G401.6 (cell line): Measurements from ENCODE around the gene LGALS9B.
"Not testable (repeated sequence)": the region's sequence is repeated elsewhere in the genome, so short reads cannot be mapped to it uniquely, and the experiment has no call there.

Source experiments
- FAIRE-seq: peaks from 2 replicates; lab custom pipeline; 2012; peaks lifted over from hg19 to GRCh38; lab: Jason Lieb, UNC

Gene LGALS9B

DNA sequence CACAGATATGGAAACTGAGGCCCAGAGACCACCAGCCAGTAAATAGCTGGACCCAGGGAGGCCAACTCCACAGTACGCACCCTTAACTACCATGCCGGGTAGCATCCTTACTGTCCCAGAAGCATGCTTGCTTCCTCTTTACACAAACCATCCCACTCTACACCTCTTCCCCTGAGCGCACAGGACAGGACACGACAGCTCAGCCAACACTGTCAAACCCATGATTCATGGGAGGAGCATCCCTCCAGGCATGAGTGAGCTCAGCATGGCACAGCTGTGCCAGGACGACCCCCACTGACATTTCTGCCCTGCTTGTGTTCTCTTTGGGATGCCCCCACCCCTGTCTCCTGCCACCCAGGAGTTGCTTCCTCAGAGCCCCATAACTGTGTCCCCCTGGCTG, 340 bp downstream of the LGALS9B start:
- FAIRE-seq: not testable (repeated sequence)

DNA sequence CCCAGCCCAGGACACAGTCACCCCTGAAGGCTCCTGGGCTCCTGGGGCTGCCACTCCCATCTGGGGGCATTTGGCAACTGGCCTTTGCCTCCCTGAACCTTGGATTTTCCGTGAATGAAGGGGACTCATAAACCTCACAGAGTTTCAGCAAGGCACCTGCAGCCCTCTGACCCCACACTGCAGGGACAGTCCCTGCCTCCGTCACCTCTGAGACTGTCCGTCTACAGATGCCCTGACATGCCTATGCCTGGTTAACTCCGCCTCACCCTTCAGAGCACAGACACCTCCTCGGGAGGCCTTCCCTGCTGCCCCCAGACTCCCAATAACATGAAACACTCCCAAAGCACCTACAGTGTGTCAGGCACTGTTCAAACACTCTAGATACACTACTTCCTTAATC, 786 bp downstream of the LGALS9B start:
- FAIRE-seq: not testable (repeated sequence)

DNA sequence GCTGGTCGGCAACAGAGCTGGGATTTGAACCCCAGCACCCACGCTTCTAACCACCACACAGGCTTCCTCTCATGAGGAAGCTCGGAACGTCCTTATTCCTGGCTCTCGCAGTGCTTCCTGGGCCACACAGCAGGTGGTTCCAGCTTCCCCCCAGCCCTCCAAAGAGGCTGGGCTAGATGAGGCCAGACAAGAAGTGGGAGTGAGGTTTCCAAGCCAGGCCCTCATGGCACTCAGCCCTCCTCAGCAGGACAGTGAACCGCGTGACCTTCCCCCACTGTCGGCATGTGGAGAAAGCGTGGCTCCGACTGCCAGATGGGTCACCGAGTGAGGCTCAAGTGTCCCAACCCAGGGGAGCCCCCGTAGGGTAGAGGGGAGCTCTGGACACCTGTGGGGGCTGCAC, 1.8 kb downstream of the LGALS9B start:
- FAIRE-seq: not testable (repeated sequence)

DNA sequence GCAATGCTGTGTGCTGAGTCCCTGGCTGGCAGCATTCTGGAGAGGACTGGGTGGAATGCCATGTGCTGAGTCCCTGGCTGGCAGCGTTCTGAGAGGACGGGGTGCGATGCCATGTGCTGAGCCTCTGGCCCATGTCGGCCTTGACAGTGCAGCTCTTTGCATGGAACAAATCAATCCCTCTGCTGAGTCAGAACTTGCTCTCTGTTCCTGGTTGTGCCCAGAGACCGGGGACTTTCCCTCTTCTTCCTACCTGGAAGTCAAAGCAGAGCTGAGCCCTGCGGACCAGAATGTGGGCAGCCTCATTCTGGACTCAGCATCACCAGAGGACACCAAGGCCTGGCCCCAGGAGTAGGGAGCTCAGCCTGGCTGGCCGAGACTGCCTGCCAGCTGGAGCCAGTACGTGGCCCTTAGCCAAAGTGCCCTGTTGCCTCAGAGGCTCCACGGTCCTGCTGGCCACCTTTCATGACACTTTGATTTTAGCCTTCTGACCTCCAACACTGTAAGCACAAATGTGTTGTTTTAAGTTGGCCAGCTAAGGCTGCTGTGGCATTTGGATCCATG, 2.4 kb downstream of the LGALS9B start:
- FAIRE-seq: not testable (repeated sequence)

DNA sequence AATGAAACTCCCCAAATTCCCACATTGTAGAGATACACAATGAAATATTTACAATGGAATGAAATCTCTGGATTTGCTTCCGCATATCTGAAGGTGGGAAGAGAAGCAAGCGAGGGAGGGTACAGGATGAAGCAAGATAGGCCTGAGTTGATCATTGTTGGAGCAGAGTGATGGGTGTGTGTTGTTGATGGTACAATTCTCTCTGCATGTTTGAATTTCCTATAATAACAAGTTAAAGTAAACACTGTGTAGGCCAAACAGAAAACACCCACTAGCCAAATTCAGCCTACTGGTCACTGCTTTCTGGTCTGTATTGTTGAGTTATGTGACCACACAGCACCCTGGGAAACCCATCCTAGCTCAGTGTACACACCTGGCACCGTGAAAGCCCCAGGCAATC, 5.2 kb downstream of the LGALS9B start:
- FAIRE-seq: not testable (repeated sequence)

DNA sequence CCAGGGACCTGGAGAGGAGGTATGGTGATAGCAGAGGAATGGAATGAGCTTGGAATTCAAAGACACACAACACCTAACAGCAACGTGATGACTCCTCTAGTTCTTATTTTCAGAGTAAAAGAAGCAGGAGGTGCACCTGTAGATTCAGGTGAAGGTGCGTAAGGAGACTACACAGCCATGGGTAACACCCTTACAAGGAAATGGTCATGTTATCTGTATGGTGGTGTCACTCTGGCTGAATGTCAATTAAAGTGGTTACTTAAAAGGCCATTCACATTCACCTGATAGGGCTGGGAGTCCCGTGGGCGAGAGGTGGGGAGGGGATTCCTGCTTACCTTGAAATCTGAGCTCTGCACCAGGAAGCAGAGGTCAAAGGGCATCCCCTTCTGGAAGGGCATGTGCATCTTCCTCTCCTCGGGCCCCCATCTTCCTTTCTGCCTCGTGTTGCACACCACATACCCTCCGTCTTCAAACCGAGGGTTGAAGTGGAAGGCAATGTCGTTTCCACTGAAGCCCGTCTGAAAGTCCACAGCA, 9.4 kb downstream of the LGALS9B start:
- not testable (repeated sequence) for FAIRE-seq

DNA sequence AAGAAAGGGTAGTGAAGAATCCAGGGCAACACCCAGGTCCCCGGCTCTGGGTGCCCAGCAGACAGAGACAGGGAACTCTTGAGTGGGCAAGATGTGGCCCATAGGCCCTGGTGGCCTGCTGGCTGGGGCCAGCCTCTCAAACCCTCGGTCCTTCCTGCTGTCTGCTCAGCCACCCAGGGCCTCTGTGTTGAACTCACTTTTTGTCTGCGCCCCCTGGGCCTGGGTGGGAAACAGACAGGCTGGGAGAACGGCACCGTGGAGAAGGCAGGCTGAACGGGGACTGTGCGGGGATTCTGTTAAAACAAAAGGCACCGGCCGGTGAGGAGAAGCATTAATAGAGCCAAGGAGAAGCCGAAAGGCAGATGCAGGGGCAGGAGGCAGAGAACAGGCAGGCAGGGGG, 12.2 kb downstream of the LGALS9B start:
- not testable (repeated sequence) for FAIRE-seq

DNA sequence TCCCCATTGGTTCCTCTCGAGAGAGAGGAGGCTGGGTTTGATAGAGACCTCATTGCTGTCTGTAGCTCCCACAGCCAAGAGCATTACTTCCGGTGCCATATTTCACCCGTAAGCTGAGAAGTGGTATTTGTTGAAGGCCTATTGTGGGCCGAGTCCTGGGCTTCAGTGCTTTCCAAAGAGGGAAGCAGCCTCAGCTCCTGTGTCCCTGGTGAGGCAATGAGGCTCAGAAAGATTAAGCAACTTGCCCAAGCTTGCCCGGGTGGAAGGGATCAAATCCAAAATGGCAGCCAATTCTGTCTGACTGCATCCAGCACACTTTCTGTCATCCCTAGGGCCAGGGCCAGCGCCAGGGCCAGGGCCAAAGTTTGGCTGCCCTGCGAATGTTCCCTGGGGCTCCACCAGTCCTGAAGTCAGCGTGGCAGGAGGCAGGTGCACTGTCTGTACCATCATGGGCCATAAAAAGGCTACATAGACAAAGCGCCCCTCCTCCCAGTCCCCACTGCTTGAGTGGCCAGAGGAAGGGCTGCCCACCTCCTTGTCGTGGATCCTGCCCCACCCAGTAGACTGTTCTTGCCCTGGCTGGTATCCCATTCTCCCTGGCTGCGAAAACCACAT, 13.4 kb downstream of the LGALS9B start:
- not testable (repeated sequence) for FAIRE-seq

DNA sequence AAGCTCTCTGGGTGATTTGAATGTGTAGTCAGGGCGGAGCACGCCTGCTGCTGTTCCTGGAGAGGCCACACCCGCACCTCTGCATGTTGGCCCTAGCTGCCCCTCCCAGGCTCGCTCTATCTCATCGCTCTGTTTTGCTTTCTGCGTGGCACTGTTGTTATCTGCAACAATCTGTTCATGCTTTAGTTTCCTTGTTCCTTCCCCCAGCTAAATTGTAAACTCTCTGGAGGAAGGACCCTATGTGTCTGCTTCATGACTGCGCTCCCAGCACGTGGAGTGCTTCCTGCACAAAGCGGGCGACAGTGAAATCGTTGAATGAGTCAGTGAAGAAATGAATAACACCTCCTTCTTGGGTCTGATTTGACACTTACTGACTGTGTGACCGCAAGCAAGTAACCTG, 16.5 kb downstream of the LGALS9B start:
- not testable (repeated sequence) for FAIRE-seq

DNA sequence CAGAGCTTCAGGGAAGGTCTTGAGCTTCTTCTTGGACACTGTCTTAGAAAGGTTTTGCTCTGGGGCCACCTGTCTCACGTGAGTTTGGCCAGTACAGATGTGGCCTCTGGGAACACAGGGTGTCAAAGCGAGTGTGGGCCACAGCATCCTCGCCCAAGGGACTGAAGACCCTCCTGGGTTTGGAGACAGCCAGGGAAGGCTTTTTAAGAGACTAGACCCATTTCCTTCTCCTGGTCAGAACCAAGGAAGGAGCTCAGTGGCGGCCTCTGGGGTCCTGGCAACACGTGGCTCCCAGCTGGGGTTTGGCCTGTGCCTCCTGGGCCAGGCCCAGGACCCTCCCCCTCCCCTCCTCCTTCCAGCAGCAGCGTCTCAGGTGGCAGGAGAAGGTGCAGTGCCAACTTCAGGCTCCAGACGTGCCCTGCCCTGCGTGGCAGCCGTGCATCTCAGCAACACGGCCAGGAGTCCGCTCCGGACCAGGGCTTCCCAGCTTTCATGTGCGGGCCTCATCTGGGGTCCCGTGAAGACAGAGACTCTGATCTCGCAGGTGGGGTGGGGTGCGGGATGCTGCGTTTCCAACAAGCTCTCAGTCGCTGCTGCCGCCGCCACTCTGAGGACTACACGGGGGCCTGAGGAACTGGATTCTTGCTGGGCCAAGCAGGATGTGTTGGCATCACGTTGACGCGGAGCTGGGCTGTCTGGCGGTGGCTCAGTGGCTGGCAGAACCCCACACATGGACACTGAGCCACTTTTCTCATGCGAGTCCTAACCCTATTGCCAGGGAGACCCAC, 19.6 kb downstream of the LGALS9B start:
- FAIRE-seq: not testable (repeated sequence)

DNA sequence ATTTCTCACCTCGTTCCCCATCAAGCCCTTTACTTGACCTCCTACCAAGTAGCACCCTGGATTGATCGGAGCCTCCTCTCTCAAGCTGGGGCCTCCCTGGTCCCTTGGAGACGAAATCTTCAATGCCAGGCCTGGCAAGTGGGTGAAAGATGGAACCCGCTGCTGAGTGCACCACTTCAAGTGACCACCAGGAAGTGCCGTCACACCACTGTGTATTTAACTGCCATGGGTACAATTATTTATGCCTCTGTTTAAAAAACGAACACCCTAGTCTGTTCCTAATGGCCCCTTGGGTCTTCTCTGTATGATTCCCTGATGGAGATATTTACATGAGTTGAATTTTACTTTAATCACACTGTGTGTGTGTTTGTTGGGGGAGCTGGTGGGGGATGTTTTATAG, 20.4 kb downstream of the LGALS9B start:
- not testable (repeated sequence) for FAIRE-seq

DNA sequence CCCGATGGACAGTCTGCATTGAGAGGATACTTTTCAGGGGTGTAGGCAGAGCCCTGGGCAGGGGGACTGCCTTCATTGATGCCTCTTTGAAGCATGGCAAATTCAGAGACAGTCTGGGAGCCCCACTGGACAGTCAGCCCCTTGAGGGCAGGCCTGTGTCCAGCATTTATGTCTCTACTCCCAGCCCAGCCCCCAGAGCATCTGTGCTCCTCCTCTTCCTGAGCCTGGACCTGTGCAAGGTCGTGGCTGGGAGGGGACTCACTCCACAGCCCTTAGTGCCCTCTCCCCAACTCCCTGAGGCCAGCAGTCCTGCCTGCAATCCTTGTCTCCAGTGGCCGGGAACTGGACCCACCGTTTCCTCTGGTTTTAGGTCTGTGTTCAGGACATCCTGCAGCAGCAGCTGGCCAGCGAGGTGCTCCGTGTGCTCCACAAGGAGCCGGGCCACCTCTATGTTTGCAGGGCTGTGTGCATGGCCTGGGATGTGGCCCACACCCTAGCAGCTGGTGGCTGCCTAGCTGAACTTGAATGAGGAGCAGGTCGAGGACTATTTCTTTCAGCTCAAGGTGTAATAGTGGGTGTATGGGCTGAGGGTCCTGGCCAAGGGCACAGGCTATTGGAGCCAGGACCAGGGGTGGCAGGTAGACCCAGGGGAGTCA, 22.6 kb downstream of the LGALS9B start:
- FAIRE-seq: not testable (repeated sequence)

DNA sequence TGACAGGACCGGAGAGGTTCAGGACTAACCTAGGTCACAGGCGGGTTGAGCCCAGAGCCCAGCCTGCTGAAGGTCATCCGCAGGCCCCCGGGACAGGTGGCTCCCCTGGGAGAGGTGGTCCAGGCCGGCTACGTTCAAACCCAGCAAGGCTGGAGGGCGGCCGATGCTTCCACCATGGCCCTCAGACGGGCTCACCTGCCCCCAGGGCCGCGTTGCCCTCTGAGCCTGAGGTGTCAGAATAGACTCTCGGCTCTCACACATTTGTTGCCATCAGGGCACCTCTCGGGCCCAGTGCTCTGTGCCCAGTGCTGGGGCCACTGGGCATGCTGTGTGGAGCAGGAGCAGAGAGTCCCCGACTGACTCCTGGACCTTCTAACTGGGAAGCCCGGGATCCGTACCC, 23.2 kb downstream of the LGALS9B start:
- FAIRE-seq: not testable (repeated sequence)

DNA sequence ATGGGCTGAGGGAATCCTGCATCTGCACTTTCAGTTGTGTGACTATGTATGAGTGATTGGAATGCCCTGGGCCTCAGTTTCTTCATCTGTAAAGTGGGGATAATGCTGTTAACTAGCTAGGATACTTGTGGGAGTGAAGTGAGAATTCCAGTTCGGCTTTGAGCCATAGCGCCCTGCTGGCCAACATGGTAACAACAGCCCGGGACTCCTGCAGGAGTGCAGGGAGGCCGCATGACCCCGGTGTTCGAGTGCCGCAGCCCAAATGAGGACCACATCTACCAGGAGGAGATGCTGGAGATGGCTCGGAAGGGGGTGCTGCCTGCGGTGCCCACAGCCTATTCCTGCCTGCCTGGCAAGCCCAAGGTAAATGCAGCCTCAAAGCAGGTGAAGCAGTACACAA, 23.7 kb downstream of the LGALS9B start:
- FAIRE-seq: not testable (repeated sequence)

DNA sequence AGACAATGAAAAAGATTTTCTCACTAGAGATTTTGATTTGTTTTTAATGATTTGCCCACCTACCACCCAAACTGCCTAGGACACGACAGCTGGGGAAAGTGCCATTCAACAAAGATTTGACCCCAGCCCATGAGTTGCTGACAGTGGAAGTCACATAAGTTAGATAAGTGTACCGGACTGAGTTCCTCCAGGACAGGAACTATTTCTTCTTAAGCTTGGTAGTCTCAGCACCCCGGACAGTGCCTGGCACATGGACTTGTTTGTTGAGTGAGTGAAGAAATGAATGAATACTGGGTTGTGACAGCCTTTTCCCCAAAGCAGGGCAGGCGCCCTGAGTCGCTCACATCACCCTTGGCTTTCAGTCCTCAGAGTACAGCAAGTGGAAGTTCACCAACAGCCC, 26.7 kb downstream of the LGALS9B start:
- not testable (repeated sequence) for FAIRE-seq

DNA sequence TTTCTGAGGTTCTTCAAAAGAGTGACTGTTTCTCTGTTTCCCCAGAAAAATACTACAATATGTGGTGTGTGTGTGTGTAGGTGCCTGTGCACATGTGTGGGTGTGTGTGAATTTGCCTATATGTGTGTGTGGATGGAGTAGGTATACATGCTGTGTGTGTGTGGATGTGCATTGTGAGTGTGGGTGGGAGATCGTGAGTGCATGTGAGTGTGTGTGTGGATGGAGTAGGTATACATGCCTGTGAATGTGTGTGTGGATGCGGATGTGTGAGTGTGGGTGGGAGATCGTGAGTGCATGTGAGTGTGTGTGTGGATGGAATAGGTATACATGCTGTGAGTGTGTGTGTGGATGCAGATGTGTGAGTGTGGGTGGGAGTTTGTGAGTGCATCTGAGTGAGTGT, 32.2 kb downstream of the LGALS9B start:
- not testable (repeated sequence) for FAIRE-seq

DNA sequence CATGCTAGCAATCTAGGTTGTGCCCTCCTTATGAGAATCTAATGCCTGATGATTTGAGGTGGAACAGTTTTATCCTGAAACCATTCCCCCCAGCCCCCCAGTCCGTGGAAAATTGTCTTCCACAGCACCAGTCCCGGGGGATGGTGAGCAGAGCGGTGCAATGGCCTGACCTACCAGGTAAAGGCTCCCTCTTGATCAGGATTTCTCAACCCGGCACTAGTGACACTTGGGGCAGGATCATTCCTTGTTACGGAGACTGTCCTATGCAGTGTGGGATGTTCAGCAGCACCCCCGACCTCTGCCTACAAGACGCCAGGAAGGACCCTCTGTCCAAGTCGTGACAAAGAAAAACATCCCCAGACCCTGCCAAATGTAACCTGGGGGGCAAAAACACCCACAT, 34.0 kb downstream of the LGALS9B start:
- not testable (repeated sequence) for FAIRE-seq

DNA sequence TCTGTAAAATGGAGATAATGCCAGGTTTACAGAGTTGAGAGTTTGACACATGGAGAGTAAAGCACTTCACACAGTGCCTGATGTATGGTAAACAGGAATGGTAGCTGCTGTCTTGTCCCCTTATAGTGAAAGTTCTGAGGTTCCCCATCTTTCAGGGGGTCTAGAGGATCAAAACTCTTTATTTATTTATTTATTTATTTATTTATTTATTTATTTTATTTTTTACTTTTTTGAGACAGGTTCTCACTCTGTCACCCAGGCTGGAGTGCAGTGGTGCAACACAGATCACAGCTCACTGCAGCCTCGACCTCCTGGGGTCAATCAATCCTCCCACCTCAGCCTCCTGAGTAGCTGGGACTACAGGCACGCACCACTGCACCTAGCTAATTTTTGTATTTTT, 40.1 kb downstream of the LGALS9B start:
- FAIRE-seq: not testable (repeated sequence)

DNA sequence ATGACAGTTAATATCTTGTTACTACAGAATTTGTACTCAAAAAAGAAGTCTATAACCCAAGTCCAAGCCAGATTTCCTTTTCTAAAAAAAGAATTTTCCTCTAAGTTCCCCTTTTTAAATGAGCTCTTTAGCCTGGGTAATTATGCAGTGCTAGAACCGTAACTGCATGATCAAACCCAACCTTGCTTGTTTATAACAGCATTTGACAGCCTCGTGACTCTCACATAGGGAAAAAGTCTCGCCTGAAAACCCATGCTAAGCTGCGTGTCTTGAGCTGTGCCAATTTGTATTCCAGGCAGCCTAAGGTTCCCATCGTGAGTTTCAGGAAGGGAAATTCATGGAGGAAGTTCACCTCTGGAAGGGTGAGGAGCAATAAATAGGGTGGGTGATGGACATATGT, 44.5 kb downstream of the LGALS9B start:
- not testable (repeated sequence) for FAIRE-seq

DNA sequence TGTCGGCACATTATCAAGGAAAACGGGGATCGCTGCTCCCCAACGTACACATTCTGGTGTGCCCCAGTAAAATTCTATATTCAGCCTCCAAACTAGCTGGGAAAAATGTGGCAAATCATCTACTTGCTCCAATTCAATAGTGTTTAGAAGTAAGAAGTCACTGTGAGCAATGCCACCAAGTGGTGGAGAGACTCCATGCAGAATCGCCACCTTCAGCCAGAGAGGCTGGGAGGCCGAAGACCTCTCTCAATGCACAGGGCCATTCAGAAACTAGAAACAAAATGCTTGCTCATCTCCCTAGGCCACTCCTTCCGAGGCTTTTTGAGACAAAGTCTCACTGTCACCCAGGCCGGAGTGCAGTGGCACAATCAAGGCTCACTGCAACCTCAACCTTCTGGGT, 48.5 kb downstream of the LGALS9B start:
- FAIRE-seq: not testable (repeated sequence)

DNA sequence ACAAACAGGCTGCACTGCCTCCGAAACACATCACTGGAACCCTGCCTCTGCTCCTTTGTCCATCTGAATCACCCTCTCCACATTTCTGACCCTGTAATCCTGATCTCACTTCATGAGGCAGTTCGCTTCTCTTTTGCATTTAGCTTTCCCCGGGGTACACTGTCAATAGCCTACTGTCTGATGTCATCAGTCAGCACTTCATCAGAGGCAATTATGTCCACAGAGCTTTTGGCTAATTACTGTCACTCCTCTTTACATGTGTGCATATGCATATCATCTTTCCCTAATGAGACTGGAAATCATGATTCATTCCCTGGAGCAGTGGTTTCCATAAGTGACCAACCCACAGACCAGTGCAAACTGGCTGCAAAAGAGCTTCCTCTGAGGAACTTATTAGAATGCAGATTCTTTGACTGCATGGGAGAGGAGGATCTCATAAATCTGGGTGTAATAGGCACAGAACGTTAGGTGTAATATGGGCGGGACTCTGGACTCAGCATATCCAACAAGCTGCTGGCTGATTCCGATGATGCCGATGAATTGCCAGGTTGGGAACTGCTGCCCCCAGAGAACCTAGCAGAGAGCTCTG, 49.8 kb downstream of the LGALS9B start:
- not testable (repeated sequence) for FAIRE-seq

DNA sequence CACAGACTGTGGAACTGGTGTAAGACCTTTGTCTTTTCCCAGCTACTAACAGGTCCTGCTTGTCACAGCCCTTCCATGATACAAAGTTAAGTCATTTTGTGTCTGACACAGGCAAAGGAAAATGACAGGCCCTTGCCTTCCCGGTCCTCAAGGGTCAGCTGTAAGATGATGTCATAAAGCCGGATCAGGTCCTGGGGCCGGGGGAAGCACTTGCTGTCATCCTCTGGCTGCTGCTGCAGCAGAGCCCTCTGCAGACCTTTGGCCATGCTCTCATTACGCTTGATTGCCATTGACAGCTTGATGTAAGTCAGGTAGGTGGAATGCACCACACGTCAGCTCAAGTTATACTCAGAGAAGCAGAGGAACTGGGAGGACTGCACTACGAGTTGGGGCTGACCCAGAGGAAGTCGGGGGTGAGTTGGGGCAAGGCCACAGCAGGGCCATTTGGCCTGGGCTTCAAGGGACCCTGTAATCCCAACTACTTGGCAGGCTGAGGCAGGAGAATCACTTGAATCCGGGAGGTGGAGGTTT, 50.9 kb downstream of the LGALS9B start:
- FAIRE-seq: not testable (repeated sequence)
